H9 (cell line): ENCODE data around the gene CAMSAP2. TPM values are rescaled to one million over a fixed set of nuclear protein-coding genes. Genes with fewer than 3 reads are reported as not detected.

Source experiments
- DNase-seq: peaks from one replicate; pipeline ENCODE4 v3.0.0-alpha.2; 2017
- H2AFZ ChIP-seq: one replicate; pipeline ENCODE4 v1.6.1; 2013; ENCODE audit warnings: mild to moderate bottlenecking, low read length, control low read depth, moderate library complexity
- H2AK5ac ChIP-seq: 2 replicates; pipeline ENCODE4 v1.6.1; 2013; ENCODE audit warnings: low read length, control low read depth, mixed read lengths; ENCODE audit not compliant: insufficient read length
- H2BK120ac ChIP-seq: one replicate; pipeline ENCODE4 v1.6.1; 2013; ENCODE audit warnings: low read depth, mild to moderate bottlenecking, low read length, control low read depth, inconsistent platforms; ENCODE audit not compliant: poor library complexity, severe bottlenecking
- H2BK12ac ChIP-seq: 2 replicates; pipeline ENCODE4 v1.6.1; 2013; ENCODE audit warnings: low read length, control low read depth, mixed read lengths, low read depth; ENCODE audit not compliant: insufficient read length
- H2BK15ac ChIP-seq: 2 replicates; pipeline ENCODE4 v1.6.1; 2013; ENCODE audit warnings: low read depth, low read length, control low read depth
- H2BK20ac ChIP-seq: one replicate; pipeline ENCODE4 v1.6.1; 2013; ENCODE audit warnings: low read depth, mild to moderate bottlenecking, low read length, control low read depth, inconsistent platforms; ENCODE audit not compliant: poor library complexity, severe bottlenecking
- H2BK5ac ChIP-seq: 2 replicates; pipeline ENCODE4 v1.6.1; 2013; ENCODE audit warnings: low read length, control low read depth, mixed read lengths; ENCODE audit not compliant: insufficient read length
- H3K14ac ChIP-seq: 2 replicates; pipeline ENCODE4 v1.6.1; 2013; ENCODE audit warnings: low read length, control low read depth; ENCODE audit not compliant: insufficient read depth
- H3K18ac ChIP-seq: 2 replicates; pipeline ENCODE4 v1.6.1; 2013; ENCODE audit warnings: low read depth, mild to moderate bottlenecking, mixed read lengths, low read length, control low read depth; ENCODE audit not compliant: insufficient read length
- H3K23ac ChIP-seq: 2 replicates; pipeline ENCODE4 v1.6.1; 2013; ENCODE audit warnings: low read length, control low read depth, mixed read lengths, low read depth; ENCODE audit not compliant: insufficient read length
- H3K23me2 ChIP-seq: 2 replicates; pipeline ENCODE4 v1.6.1; 2013; ENCODE audit warnings: low read depth, mild to moderate bottlenecking, mixed read lengths, low read length, control low read depth; ENCODE audit not compliant: insufficient read length, poor library complexity, severe bottlenecking
- H3K27ac ChIP-seq: 2 replicates; pipeline ENCODE4 v1.5.1; 2013; ENCODE audit warnings: low read length, control low read depth, mixed read lengths, low read depth; ENCODE audit not compliant: insufficient read length
- H3K27me3 ChIP-seq: 2 replicates; pipeline ENCODE4 v1.6.1; 2013; ENCODE audit warnings: low read length, control low read depth, inconsistent platforms; ENCODE audit not compliant: insufficient read depth
- H3K4ac ChIP-seq: 2 replicates; pipeline ENCODE4 v1.6.1; 2013; ENCODE audit warnings: low read depth, mild to moderate bottlenecking, control low read depth, inconsistent platforms, low read length, moderate library complexity
- H3K4me1 ChIP-seq: 2 replicates; pipeline ENCODE4 v1.6.1; 2013; ENCODE audit warnings: low read length, control low read depth, inconsistent platforms; ENCODE audit not compliant: insufficient read depth
- H3K4me2 ChIP-seq: 2 replicates; pipeline ENCODE4 v1.6.1; 2013; ENCODE audit warnings: low read length, control low read depth, mixed read lengths; ENCODE audit not compliant: insufficient read length, insufficient read depth
- H3K56ac ChIP-seq: 2 replicates; pipeline ENCODE4 v1.6.1; 2013; ENCODE audit warnings: low read depth, mild to moderate bottlenecking, mixed read lengths, low read length, control low read depth; ENCODE audit not compliant: insufficient read length
- H3K79me1 ChIP-seq: 2 replicates; pipeline ENCODE4 v1.6.1; 2013; ENCODE audit warnings: low read depth, mild to moderate bottlenecking, moderate library complexity, low read length, control low read depth, inconsistent platforms; ENCODE audit not compliant: insufficient read depth, poor library complexity, severe bottlenecking
- H3K79me2 ChIP-seq: 2 replicates; pipeline ENCODE4 v1.6.1; 2013; ENCODE audit warnings: low read length, control low read depth, inconsistent platforms; ENCODE audit not compliant: insufficient read depth
- H3K9ac ChIP-seq: 2 replicates; pipeline ENCODE4 v1.6.1; 2013; ENCODE audit warnings: low read length, control low read depth, mixed read lengths; ENCODE audit not compliant: insufficient read length; ENCODE audit errors: extremely low read depth
- H3K9me3 ChIP-seq: one replicate; pipeline ENCODE4 v1.6.1; 2013; ENCODE audit warnings: low read depth, low read length, inconsistent platforms; ENCODE audit not compliant: control insufficient read depth
- H3T11ph ChIP-seq: one replicate; pipeline ENCODE4 v1.6.1; 2013; ENCODE audit warnings: mild to moderate bottlenecking, low read length, control low read depth, inconsistent platforms
- H4K20me1 ChIP-seq: one replicate; pipeline ENCODE4 v1.6.1; 2013; ENCODE audit not compliant: control insufficient read depth, insufficient read length, insufficient read depth
- H4K5ac ChIP-seq: 2 replicates; pipeline ENCODE4 v1.6.1; 2013; ENCODE audit warnings: low read depth, mild to moderate bottlenecking, mixed read lengths, low read length, control low read depth; ENCODE audit not compliant: insufficient read length
- H4K8ac ChIP-seq: replicated peaks from 2 replicates; pipeline ENCODE4 v1.6.1; 2013; ENCODE audit warnings: low read length, control low read depth, mixed read lengths, low read depth; ENCODE audit not compliant: insufficient read length
- H4K91ac ChIP-seq: 2 replicates; pipeline ENCODE4 v1.6.1; 2013; ENCODE audit warnings: low read depth, mild to moderate bottlenecking, moderate library complexity, mixed read lengths, low read length, control low read depth; ENCODE audit not compliant: insufficient read length
- H3K27ac Mint-ChIP-seq, 3 experiments: 2 replicates in 2 of 3; 3 replicates in 1 of 3; pipeline ENCODE4 v1.8.0; 2020 to 2021; ENCODE audit warnings: mixed read lengths in 3 of 3, mild to moderate bottlenecking in 1 of 3, moderate library complexity in 1 of 3
- H3K27me3 Mint-ChIP-seq: 2 replicates; pipeline ENCODE4 v1.8.0; 2021; ENCODE audit warnings: low read depth, mild to moderate bottlenecking, moderate library complexity, mixed read lengths
- H3K36me3 Mint-ChIP-seq, 3 experiments: 2 replicates in 2 of 3; 3 replicates in 1 of 3; pipeline ENCODE4 v1.8.0; 2020 to 2021; ENCODE audit warnings: low read depth in 3 of 3, mixed read lengths in 3 of 3; ENCODE audit not compliant: insufficient read depth in 1 of 3
- H3K4me1 Mint-ChIP-seq, 2 experiments: 2 replicates each; pipeline ENCODE4 v1.8.0; 2020; ENCODE audit warnings: mixed read lengths in 2 of 2
- H3K4me3 Mint-ChIP-seq, 2 experiments: 2 replicates in 1 of 2; 3 replicates in 1 of 2; pipeline ENCODE4 v1.8.0; 2020 to 2021; ENCODE audit warnings: mild to moderate bottlenecking in 2 of 2, mixed read lengths in 2 of 2, moderate library complexity in 1 of 2
- H3K9me3 Mint-ChIP-seq, 2 experiments: 2 replicates in 1 of 2; 3 replicates in 1 of 2; pipeline ENCODE4 v1.8.0; 2020; ENCODE audit warnings: mild to moderate bottlenecking in 2 of 2, mixed read lengths in 2 of 2, moderate library complexity in 1 of 2
- WGBS: extraction: QIAGEN DNeasy Blood & Tissue Kit; methylation state at CpG from one replicate; pipeline ENCODE4 v1.1.7; 2013; ENCODE audit warnings: missing lambda C conversion rate, low lambda C conversion rate, mixed read lengths; ENCODE audit not compliant: insufficient read length; ENCODE audit errors: extremely low coverage; 5-methylcytosine and 5-hydroxymethylcytosine counted together
- total RNA-seq: library from RNA; stranded (reverse); gene quantifications from 2 replicates; pipeline ENCODE4 v1.2.1, GENCODE V29; 2021
- TF ChIP-seq, protein P1 (sequence below): fragments of 200-600 bp; sonication (generic); conservative IDR thresholded peaks from 3 replicates; pipeline ENCODE4 v1.8.0; 2021; ENCODE audit warnings: antibody characterized with exemption, mild to moderate bottlenecking

The CAMSAP2 gene
- total RNA-seq, 1 experiment from 2014 or later = 33.7 TPM

DNA sequence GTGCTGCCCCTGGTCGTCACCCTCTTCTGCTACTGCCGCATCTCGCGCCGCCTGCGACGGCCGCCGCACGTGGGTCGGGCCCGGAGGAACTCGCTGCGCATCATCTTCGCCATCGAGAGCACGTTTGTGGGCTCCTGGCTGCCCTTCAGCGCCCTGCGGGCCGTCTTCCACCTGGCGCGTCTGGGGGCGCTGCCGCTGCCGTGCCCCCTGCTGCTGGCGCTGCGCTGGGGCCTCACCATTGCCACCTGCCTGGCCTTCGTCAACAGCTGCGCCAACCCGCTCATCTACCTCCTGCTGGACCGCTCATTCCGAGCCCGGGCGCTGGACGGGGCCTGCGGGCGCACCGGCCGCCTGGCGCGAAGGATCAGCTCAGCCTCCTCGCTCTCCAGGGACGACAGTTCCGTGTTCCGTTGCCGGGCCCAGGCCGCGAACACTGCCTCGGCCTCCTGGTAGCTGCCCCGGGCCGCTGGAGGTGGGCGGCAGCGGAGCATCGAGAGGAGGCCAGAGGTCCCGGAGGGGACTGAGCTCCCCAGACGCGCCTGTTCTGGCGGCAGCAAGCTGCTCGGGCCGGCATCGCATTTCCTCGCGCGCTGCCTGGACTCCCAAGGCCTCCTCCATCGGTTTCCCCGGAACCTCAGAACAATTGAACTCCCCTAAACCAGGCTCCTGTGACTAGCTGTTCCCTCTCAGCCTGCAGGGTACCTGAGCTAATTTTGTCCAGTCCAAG is 135.1 kb downstream of the CAMSAP2 start:
- Histone ChIP-seq H3K14ac (no peak overlapping the region), H3K27me3 (no peaks in the 10 kb centered on the region), H2BK5ac (no peak overlapping the region), H4K8ac (no peak overlapping the region), H3K9ac (no peak overlapping the region), H4K91ac (no peak overlapping the region), H2BK12ac (no peak overlapping the region), H3K4me1 (peaks cover 4% of the 10 kb centered on the region), H3K79me2 (no peaks in the 10 kb centered on the region), H3K27ac (no peak overlapping the region), H3K79me1 (no peaks in the 10 kb centered on the region), H3T11ph (no peak overlapping the region), H3K23ac (no peak overlapping the region), H3K18ac (no peak overlapping the region), H4K5ac (no peak overlapping the region), H3K23me2 (no peaks in the 10 kb centered on the region), H3K9me3 (no peaks in the 10 kb centered on the region), H2BK15ac (no peak overlapping the region), H2AK5ac (no peak overlapping the region), H3K56ac (no peak overlapping the region), H2BK120ac (no peak overlapping the region), H2BK20ac (no peak overlapping the region), H4K20me1 (no peaks in the 10 kb centered on the region), H3K4ac (no peak overlapping the region), H3K4me2 (no peak overlapping the region), H2AFZ (no peak overlapping the region)
- Mint-ChIP-seq H3K27me3 (no peaks in the 10 kb centered on the region), H3K36me3 (no peaks in the 10 kb centered on the region; a peak in 1 of 7 replicates), H3K4me1 (peaks cover 17 to 18% of the 10 kb centered on the region in 2 experiments), H3K27ac (peak overlapping the region in 1 of 3 experiments; percentile 62; a peak in 1 of 7 replicates), H3K4me3 (no peak overlapping the region), H3K9me3 (no peaks in the 10 kb centered on the region)
- peak; percentile 55 for DNase-seq
- WGBS = no CpG with 5 or more reads among the region's 66 CpGs
- TF ChIP-seq, protein P1, sequence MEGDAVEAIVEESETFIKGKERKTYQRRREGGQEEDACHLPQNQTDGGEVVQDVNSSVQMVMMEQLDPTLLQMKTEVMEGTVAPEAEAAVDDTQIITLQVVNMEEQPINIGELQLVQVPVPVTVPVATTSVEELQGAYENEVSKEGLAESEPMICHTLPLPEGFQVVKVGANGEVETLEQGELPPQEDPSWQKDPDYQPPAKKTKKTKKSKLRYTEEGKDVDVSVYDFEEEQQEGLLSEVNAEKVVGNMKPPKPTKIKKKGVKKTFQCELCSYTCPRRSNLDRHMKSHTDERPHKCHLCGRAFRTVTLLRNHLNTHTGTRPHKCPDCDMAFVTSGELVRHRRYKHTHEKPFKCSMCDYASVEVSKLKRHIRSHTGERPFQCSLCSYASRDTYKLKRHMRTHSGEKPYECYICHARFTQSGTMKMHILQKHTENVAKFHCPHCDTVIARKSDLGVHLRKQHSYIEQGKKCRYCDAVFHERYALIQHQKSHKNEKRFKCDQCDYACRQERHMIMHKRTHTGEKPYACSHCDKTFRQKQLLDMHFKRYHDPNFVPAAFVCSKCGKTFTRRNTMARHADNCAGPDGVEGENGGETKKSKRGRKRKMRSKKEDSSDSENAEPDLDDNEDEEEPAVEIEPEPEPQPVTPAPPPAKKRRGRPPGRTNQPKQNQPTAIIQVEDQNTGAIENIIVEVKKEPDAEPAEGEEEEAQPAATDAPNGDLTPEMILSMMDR = no peak
